Measurements from ENCODE around the gene CTXND1.

CTXND1 gene

GRCh38 chr15:80170596-80170995 lies 81.4 kb downstream of the CTXND1 start:
- TF ChIP-seq CTCF (IDR thresholded peaks at IDR 0.05; ENCODE audit: borderline replicate concordance, insufficient read depth, low read depth, low read length): no peak
- no peak overlapping the region for H3K4me3 ChIP-seq (ENCODE audit: low read depth, low read length)

GRCh38 chr15:80169768-80170357 lies 82.2 kb downstream of the CTXND1 start:
- no peak for TF ChIP-seq CTCF (IDR thresholded peaks at IDR 0.05; ENCODE audit: borderline replicate concordance, insufficient read depth, low read depth, low read length)
- no peak overlapping the region for H3K4me3 ChIP-seq (ENCODE audit: low read depth, low read length)

GRCh38 chr15:80168421-80168820 lies 83.6 kb downstream of the CTXND1 start:
- no peak overlapping the region for H3K4me3 ChIP-seq (ENCODE audit: low read depth, low read length)
- TF ChIP-seq CTCF (IDR thresholded peaks at IDR 0.05; ENCODE audit: borderline replicate concordance, insufficient read depth, low read depth, low read length): no peak

GRCh38 chr15:80167936-80168335 lies 84.1 kb downstream of the CTXND1 start:
- TF ChIP-seq CTCF (IDR thresholded peaks at IDR 0.05; ENCODE audit: borderline replicate concordance, insufficient read depth, low read depth, low read length): no peak

GRCh38 chr15:80163897-80164296 lies 88.1 kb downstream of the CTXND1 start:
- H3K4me3 ChIP-seq (ENCODE audit: low read depth, low read length): no peak overlapping the region
- no peak for TF ChIP-seq CTCF (IDR thresholded peaks at IDR 0.05; ENCODE audit: borderline replicate concordance, insufficient read depth, low read depth, low read length)

More at GRCh38 chr15:80167936-80168335, 84.1 kb downstream of the CTXND1 start:
- H3K4me3 ChIP-seq (ENCODE audit: low read depth, low read length): no peak overlapping the region

- no peak for TF ChIP-seq CTCF (IDR thresholded peaks at IDR 0.05; ENCODE audit: borderline replicate concordance, insufficient read depth, low read depth, low read length)
- no peak overlapping the region for H3K4me3 ChIP-seq (ENCODE audit: low read depth, low read length)
Observed at GRCh38 chr15:80163217-80163616, 88.8 kb downstream of the CTXND1 start.

- no peak overlapping the region for H3K4me3 ChIP-seq (ENCODE audit: low read depth, low read length)
- no peak for TF ChIP-seq CTCF (IDR thresholded peaks at IDR 0.05; ENCODE audit: borderline replicate concordance, insufficient read depth, low read depth, low read length)
Observed at GRCh38 chr15:80162059-80162554, 89.9 kb downstream of the CTXND1 start.

Measured in GM12875 (cell line).